Parathyroid adenoma (tissue), 2 donors: Measurements from ENCODE around the gene GRK6.

Experiments used
- H2AFZ ChIP-seq: fragments of 300-600 bp; sonication (generic); one replicate; pipeline ENCODE4 v1.7.0; 2017; ENCODE audit warnings: antibody characterized with exemption, mild to moderate bottlenecking
- H3K27ac ChIP-seq: fragments of 300-600 bp; sonication (generic); one replicate; pipeline ENCODE4 v1.7.0; 2017
- H3K27me3 ChIP-seq: fragments of 300-600 bp; sonication (generic); one replicate; pipeline ENCODE4 v1.7.0; 2017; ENCODE audit warnings: low read length; ENCODE audit not compliant: control insufficient read depth, insufficient read depth
- H3K36me3 ChIP-seq: fragments of 300-600 bp; sonication (generic); one replicate; pipeline ENCODE4 v1.7.0; 2017; ENCODE audit warnings: low read length; ENCODE audit not compliant: control insufficient read depth, insufficient read depth
- H3K4me1 ChIP-seq: fragments of 300-600 bp; sonication (generic); one replicate; pipeline ENCODE4 v1.7.0; 2017; ENCODE audit warnings: control low read depth
- H3K4me2 ChIP-seq: fragments of 300-600 bp; sonication (generic); one replicate; pipeline ENCODE4 v1.7.0; 2017; ENCODE audit warnings: low read length
- H3K4me3 ChIP-seq: fragments of 300-600 bp; sonication (generic); one replicate; pipeline ENCODE4 v1.7.0; 2017; ENCODE audit warnings: low read depth, low read length
- H3K79me2 ChIP-seq: fragments of 300-600 bp; sonication (generic); one replicate; pipeline ENCODE4 v1.7.0; 2017; ENCODE audit warnings: control low read depth
- H3K9ac ChIP-seq: fragments of 300-600 bp; sonication (generic); one replicate; pipeline ENCODE4 v1.7.0; 2017; ENCODE audit warnings: mild to moderate bottlenecking
- H3K9me3 ChIP-seq: fragments of 300-600 bp; sonication (generic); one replicate; pipeline ENCODE4 v1.7.0; 2017; ENCODE audit warnings: low read length; ENCODE audit not compliant: control insufficient read depth
- CTCF ChIP-seq: fragments of 300-600 bp; sonication (generic); IDR thresholded peaks from one replicate; pipeline ENCODE4 v1.7.0; 2017; ENCODE audit warnings: antibody characterized with exemption, mild to moderate bottlenecking
- donor health status: primary hyperparathyroidism.

GRK6 gene

GRCh38 chr5:177456976-177457851 lies 30.7 kb downstream of the GRK6 start:
- peak; percentile 79 for TF ChIP-seq CTCF
- H3K27me3 ChIP-seq, result peaks cover 4% of the 10 kb centered on the region
- no peaks in the 10 kb centered on the region for H3K9me3 ChIP-seq
- H3K27ac ChIP-seq, result peak overlapping the region; percentile 11
- H3K9ac ChIP-seq, result no peak overlapping the region
- no peak overlapping the region for H3K4me2 ChIP-seq
- peaks cover 8% of the 10 kb centered on the region for H3K4me1 ChIP-seq
- no peaks in the 10 kb centered on the region for H3K79me2 ChIP-seq
- no peaks in the 10 kb centered on the region for H3K36me3 ChIP-seq
- H3K4me3 ChIP-seq, result no peak overlapping the region
- no peak overlapping the region for H2AFZ ChIP-seq

- Histone ChIP-seq H3K4me1 (peaks cover 8% of the 10 kb centered on the region), H3K9ac (no peak overlapping the region), H3K4me2 (no peak overlapping the region), H3K79me2 (no peaks in the 10 kb centered on the region), H3K36me3 (no peaks in the 10 kb centered on the region), H3K27me3 (peaks cover 4% of the 10 kb centered on the region), H3K9me3 (no peaks in the 10 kb centered on the region), H3K4me3 (no peak overlapping the region), H2AFZ (no peak overlapping the region), H3K27ac (peak overlapping the region; percentile 15)
- TF ChIP-seq CTCF, result no peak
Observed at GRCh38 chr5:177457852-177458681, 31.6 kb downstream of the GRK6 start.

GRCh38 chr5:177458912-177459350 lies 32.5 kb downstream of the GRK6 start:
- Histone ChIP-seq H3K79me2 (no peaks in the 10 kb centered on the region), H3K9ac (no peak overlapping the region), H2AFZ (no peak overlapping the region), H3K27ac (no peak overlapping the region), H3K27me3 (peaks cover 2% of the 10 kb centered on the region), H3K36me3 (no peaks in the 10 kb centered on the region), H3K4me1 (peaks cover 3% of the 10 kb centered on the region), H3K4me3 (no peak overlapping the region), H3K9me3 (no peaks in the 10 kb centered on the region), H3K4me2 (no peak overlapping the region)
- TF ChIP-seq CTCF, result no peak

- no peaks in the 10 kb centered on the region for H3K79me2 ChIP-seq
- no peaks in the 10 kb centered on the region for H3K4me1 ChIP-seq
- H3K4me3 ChIP-seq, result no peak overlapping the region
- no peak overlapping the region for H3K4me2 ChIP-seq
- no peaks in the 10 kb centered on the region for H3K36me3 ChIP-seq
- no peaks in the 10 kb centered on the region for H3K27me3 ChIP-seq
- TF ChIP-seq CTCF, result no peak
- H3K9me3 ChIP-seq, result no peaks in the 10 kb centered on the region
- H3K27ac ChIP-seq, result no peak overlapping the region
- H2AFZ ChIP-seq, result no peak overlapping the region
- H3K9ac ChIP-seq, result no peak overlapping the region
Observed at GRCh38 chr5:177459357-177459756, 32.9 kb downstream of the GRK6 start.
